Suprapubic skin (tissue), 4 donors: ENCODE data around the gene FTSJ1.

Experiments used
- EP300 ChIP-seq: sonication (generic); formaldehyde crosslinking; IDR thresholded peaks from one replicate; pipeline ENCODE4 v1.6.1; 2017; ENCODE audit warnings: antibody characterized with exemption
- POLR2AphosphoS5 ChIP-seq, 3 donors: sonication (generic); formaldehyde crosslinking; IDR thresholded peaks; one replicate each; pipeline ENCODE4 v1.6.1; 2017; ENCODE audit warnings: antibody characterized with exemption in 3 of 3
- TF ChIP-seq, protein P1 (sequence below), 2 donors: fragments of 200-600 bp in 1 of 2; fragments of 450-650 bp in 1 of 2; sonication (generic) in 1 of 2; IDR thresholded peaks; one replicate each; pipeline ENCODE4 v1.5.1; 2016 to 2019; ENCODE audit warnings: antibody characterized with exemption in 2 of 2, mild to moderate bottlenecking in 1 of 2, moderate library complexity in 1 of 2

DNA sequence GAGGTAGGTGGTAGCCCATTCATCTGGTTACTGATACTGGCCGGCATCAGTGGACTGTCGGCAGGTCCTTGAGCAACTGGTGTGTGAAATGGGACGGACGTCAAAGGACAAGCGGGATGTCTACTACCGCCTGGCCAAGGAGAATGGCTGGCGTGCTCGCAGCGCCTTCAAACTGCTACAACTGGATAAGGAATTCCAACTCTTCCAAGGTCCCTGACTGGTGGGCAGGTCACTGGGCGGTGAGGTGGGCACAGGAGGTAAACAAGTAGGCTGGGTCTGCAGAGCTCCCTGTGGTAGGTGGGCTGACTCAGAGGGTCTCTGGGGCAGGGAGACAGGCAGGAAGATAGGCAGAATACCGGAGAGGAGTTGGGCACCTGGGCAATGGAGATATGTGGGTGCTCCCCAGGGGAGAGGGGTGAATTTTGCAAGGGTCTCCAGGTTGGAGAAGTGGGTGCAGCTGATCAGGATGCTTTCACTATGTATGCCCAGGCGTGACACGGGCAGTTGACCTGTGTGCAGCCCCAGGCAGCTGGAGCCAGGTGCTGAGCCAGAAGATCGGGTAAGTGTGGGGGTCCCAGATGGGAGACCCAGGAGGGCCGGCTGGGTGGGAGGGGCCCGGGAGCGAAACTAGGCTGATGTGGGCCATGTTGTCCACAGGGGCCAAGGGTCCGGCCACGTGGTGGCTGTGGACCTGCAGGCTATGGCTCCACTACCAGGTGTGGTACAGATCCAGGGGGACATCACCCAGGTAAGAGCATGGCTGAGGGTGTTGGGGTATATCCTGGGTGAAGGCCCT, 2.2 kb downstream of the FTSJ1 start:
- TF ChIP-seq POLR2AphosphoS5 (IDR thresholded peaks at IDR 0.05) (no peak), EP300 (no peak)
- TF ChIP-seq, protein P1, sequence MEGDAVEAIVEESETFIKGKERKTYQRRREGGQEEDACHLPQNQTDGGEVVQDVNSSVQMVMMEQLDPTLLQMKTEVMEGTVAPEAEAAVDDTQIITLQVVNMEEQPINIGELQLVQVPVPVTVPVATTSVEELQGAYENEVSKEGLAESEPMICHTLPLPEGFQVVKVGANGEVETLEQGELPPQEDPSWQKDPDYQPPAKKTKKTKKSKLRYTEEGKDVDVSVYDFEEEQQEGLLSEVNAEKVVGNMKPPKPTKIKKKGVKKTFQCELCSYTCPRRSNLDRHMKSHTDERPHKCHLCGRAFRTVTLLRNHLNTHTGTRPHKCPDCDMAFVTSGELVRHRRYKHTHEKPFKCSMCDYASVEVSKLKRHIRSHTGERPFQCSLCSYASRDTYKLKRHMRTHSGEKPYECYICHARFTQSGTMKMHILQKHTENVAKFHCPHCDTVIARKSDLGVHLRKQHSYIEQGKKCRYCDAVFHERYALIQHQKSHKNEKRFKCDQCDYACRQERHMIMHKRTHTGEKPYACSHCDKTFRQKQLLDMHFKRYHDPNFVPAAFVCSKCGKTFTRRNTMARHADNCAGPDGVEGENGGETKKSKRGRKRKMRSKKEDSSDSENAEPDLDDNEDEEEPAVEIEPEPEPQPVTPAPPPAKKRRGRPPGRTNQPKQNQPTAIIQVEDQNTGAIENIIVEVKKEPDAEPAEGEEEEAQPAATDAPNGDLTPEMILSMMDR (IDR thresholded peaks at IDR 0.05) = no peak
